Measurements from ENCODE around the gene TBC1D22A.

- TF ChIP-seq POLR2A (IDR thresholded peaks at IDR 0.05) = no peak
- TF ChIP-seq CTCF (IDR thresholded peaks at IDR 0.05) = no peak
Measured at GRCh38 chr22:47056776-47057470, 294.5 kb downstream of the TBC1D22A start.
